GM12878 (cell line): ENCODE results near the gene SGCD. TPM values are rescaled to one million over a fixed set of nuclear protein-coding genes. Genes with fewer than 3 reads are reported as not detected.

ENCODE experiments used
- ATAC-seq: fragments of 200-7000 bp; cut with Tn5 transposase; 3 replicates; pipeline ENCODE4 v1.9.1; 2020; ENCODE audit warnings: mild to moderate bottlenecking, moderate library complexity
- BruUV-seq: library from RNA; stranded (reverse); fragments of 400-500 nt; replicated peaks from 2 replicates; lab custom pipeline; 2021; lab: Mats Ljungman, UMichigan
- CTCF ChIA-PET: fragments of 300-600 bp; sonication (Branson Sonifier 250); formaldehyde crosslinking; extraction: SDS; loops from one replicate; lab custom pipeline; 2021; ENCODE audit warnings: inconsistent platforms; lab: Yijun Ruan, JAX
- POLR2A ChIA-PET: fragments of 350-600 bp; formaldehyde crosslinking; extraction: SDS; loops from one replicate; lab custom pipeline; 2021; ENCODE audit warnings: inconsistent platforms; lab: Charles Lee
- RAD21 ChIA-PET: fragments of 300-600 bp; sonication (Branson Sonifier 250); formaldehyde crosslinking; loops from one replicate; lab custom pipeline; 2023; ENCODE audit warnings: antibody characterized with exemption; ENCODE audit not compliant: unreplicated experiment; lab: Charles Lee
- SMC1A ChIA-PET: fragments of 300-600 bp; sonication (Branson Sonifier 250); formaldehyde crosslinking; loops from one replicate; lab custom pipeline; 2023; ENCODE audit not compliant: unreplicated experiment, uncharacterized antibody; lab: Charles Lee
- DNase-seq: peaks from one replicate; pipeline ENCODE4 v3.0.0-alpha.2; 2011; ENCODE audit warnings: low read depth, low spot score
- FAIRE-seq: peaks from 3 replicates; lab custom pipeline; 2011; peaks lifted over from hg19 to GRCh38; lab: Jason Lieb, UNC
- H2AFZ ChIP-seq: 2 replicates; pipeline ENCODE4 v1.6.0; 2011; ENCODE audit warnings: low read depth, low read length, control low read depth; ENCODE audit not compliant: control insufficient read depth
- H3K27ac ChIP-seq: 2 replicates; pipeline ENCODE4 v1.5.1; 2011; ENCODE audit warnings: control low read depth; ENCODE audit not compliant: control insufficient read depth, insufficient read depth
- H3K27me3 ChIP-seq, 2 experiments: replicated peaks in 1 of 2; 2 replicates each; pipeline versions ENCODE4 v1.6.0 to v1.6.1; 2011; ENCODE audit warnings: low read length in 1 of 2; ENCODE audit not compliant: control insufficient read depth in 2 of 2, insufficient read depth in 2 of 2
- H3K36me3 ChIP-seq, 2 experiments: 2 replicates each; pipeline ENCODE4 v1.5.1; 2011; ENCODE audit warnings: low read length in 1 of 2; ENCODE audit not compliant: control insufficient read depth in 2 of 2, insufficient read depth in 2 of 2
- H3K4me1 ChIP-seq: 2 replicates; pipeline ENCODE4 v1.6.1; 2011; ENCODE audit warnings: mild to moderate bottlenecking, low read length, moderate library complexity, mixed read lengths; ENCODE audit not compliant: control insufficient read depth, insufficient read depth
- H3K4me2 ChIP-seq: 2 replicates; pipeline ENCODE4 v1.6.0; 2011; ENCODE audit warnings: control low read depth; ENCODE audit not compliant: control insufficient read depth, insufficient read depth
- H3K4me3 ChIP-seq: fragments of 200-600 bp; sonication (generic); 2 replicates; pipeline ENCODE4 v1.5.1; 2016
- H3K79me2 ChIP-seq: 2 replicates; pipeline ENCODE4 v1.6.0; 2011; ENCODE audit warnings: low read length; ENCODE audit not compliant: control insufficient read depth, insufficient read depth
- H3K9ac ChIP-seq: 2 replicates; pipeline ENCODE4 v1.8.0; 2011; ENCODE audit warnings: low read length, control low read depth, mixed read lengths; ENCODE audit not compliant: control insufficient read depth, insufficient read depth
- H3K9me3 ChIP-seq: replicated peaks from 3 replicates; pipeline ENCODE4 v1.5.1; 2011; ENCODE audit warnings: mild to moderate bottlenecking, low read length; ENCODE audit not compliant: control insufficient read depth, insufficient read depth
- H4K20me1 ChIP-seq: 2 replicates; pipeline ENCODE4 v1.6.0; 2011; ENCODE audit not compliant: control insufficient read depth, insufficient read depth
- CREM ChIP-seq: IDR thresholded peaks from 2 replicates; pipeline ENCODE4 v1.6.1; 2014; ENCODE audit warnings: antibody characterized with exemption, low read depth
- EGR1 ChIP-seq, 2 experiments: IDR thresholded peaks; 1 replicate in 1 of 2; 2 replicates in 1 of 2; pipeline ENCODE4 v1.6.1; 2011 to 2012; ENCODE audit warnings: low read depth in 2 of 2, low read length in 2 of 2, borderline replicate concordance in 1 of 2, mild to moderate bottlenecking in 1 of 2, moderate library complexity in 1 of 2
- NFIC ChIP-seq: IDR thresholded peaks from 2 replicates; pipeline ENCODE4 v1.6.1; 2012; ENCODE audit warnings: low read depth, mild to moderate bottlenecking, inconsistent platforms, low read length, moderate library complexity
- TCF12 ChIP-seq: IDR thresholded peaks from 2 replicates; pipeline ENCODE4 v1.6.1; 2011; ENCODE audit warnings: low read depth, mild to moderate bottlenecking, low read length
- TCF7 ChIP-seq: IDR thresholded peaks from 2 replicates; pipeline ENCODE4 v1.6.1; 2014; ENCODE audit warnings: antibody characterized with exemption, borderline replicate concordance
- WGBS: methylation state at CpG from one replicate; pipeline ENCODE4 v1.1.6; 2016; ENCODE audit warnings: low lambda C conversion rate; ENCODE audit not compliant: insufficient replicate concordance, insufficient coverage; ENCODE audit errors: missing lambda C conversion rate; 5-methylcytosine and 5-hydroxymethylcytosine counted together
- in situ Hi-C: fragments of 300-500 bp; cut with MboI; formaldehyde crosslinking; loops from 9 replicates; pipeline ENCODE4 v1.14.3; 2018; ENCODE audit warnings: mixed read lengths
- intact Hi-C: fragments of 100-400 bp; cut with micrococcal nuclease; formaldehyde crosslinking; loops from one replicate; pipeline ENCODE4 v1.14.2; 2022; ENCODE audit not compliant: unreplicated experiment
- polyA plus RNA-seq, 11 experiments: library from polyadenylated mRNA; depleted of rRNA in 4 of 11; unstranded in 6 of 11; stranded (reverse) in 5 of 11; fragments of >200 nt; fragmentation: Nextera tagmentation in 4 of 11; fragmentation: Illumina TruSeq in 1 of 11; extraction: Ambion mirVana in 4 of 11; extraction: Trizol in 1 of 11; gene quantifications; 1 replicate in 1 of 11; 2 replicates in 10 of 11; pipeline versions ENCODE4 v1.2.1 to v1.2.3, GENCODE V29; 2011 to 2016; ENCODE audit warnings: inconsistent platforms in 2 of 11, missing spikeins in 2 of 11, low read depth in 1 of 11
- total RNA-seq, 4 experiments: library from RNA; depleted of rRNA in 3 of 4; stranded (reverse); fragments of >200 nt in 3 of 4; fragmentation: Illumina TruSeq in 1 of 4; extraction: Trizol in 1 of 4; gene quantifications; 2 replicates each; pipeline versions ENCODE4 v1.2.1 to v1.2.3, GENCODE V29; 2013 to 2021
- TF ChIP-seq, protein P1 (sequence below): IDR thresholded peaks from 2 replicates; pipeline ENCODE4 v1.6.1; 2011; ENCODE audit warnings: mild to moderate bottlenecking, low read depth, low read length, moderate library complexity; ENCODE audit not compliant: insufficient replicate concordance

The SGCD gene
- total and polyA plus RNA-seq, 10 of the 15 experiments (the other 5 are each of a cell fraction or from before 2014, with no cell fraction given): 0.06 TPM; not detected in 9

DNA sequence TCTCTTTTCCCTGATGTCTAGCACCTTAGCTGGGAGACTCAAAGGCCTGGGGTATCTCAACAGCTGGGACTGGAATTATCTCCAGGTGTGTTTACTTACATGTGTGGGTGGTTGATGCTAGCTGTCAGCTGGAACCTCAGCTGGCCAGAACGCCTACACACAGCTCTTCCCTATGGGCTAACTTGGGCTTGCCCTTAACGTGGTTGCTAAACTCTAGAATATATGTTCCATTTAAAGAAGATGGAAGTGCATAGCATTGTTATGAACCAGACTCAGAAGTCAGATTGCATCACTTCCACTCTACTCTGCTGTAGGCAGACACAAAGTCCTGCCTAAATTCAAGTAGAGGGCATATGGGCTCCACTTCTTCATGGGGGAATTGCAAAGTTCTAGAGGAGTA is 29.3 kb downstream of the SGCD start:
- Histone ChIP-seq H3K36me3 (no peaks in the 10 kb centered on the region), H4K20me1 (no peaks in the 10 kb centered on the region), H3K4me2 (no peak overlapping the region), H3K4me1 (no peaks in the 10 kb centered on the region), H3K27ac (no peak overlapping the region), H3K4me3 (no peak overlapping the region), H3K79me2 (no peaks in the 10 kb centered on the region), H3K9ac (no peak overlapping the region), H2AFZ (no peak overlapping the region), H3K9me3 (no peaks in the 10 kb centered on the region), H3K27me3 (no peaks in the 10 kb centered on the region)
- DNase-seq (no peak), FAIRE-seq (no peak), ATAC-seq (no peak)
- ChIA-PET POLR2A (no interaction called here), RAD21 (interaction anchor here (0.6 kb wide), 1 partner anchor 765 kb away, joined by 3 read pairs; no protein-coding TSS in a partner anchor), CTCF (interaction anchor here (0.5 kb wide), 1 partner anchor 400 kb away, joined by 3 read pairs; no protein-coding TSS in a partner anchor), SMC1A (no interaction called here)
- no TSS peak for BruUV-seq
- intact Hi-C loops: no loop called here
- in situ Hi-C loops: no loop called here
- peak; percentile 26; the same call in 1 of the 2 replicates for TF ChIP-seq CREM
- TF ChIP-seq TCF7: no peak
- peak; percentile 23; the same call in 1 of the 2 replicates for TF ChIP-seq NFIC
- TF ChIP-seq, protein P1, sequence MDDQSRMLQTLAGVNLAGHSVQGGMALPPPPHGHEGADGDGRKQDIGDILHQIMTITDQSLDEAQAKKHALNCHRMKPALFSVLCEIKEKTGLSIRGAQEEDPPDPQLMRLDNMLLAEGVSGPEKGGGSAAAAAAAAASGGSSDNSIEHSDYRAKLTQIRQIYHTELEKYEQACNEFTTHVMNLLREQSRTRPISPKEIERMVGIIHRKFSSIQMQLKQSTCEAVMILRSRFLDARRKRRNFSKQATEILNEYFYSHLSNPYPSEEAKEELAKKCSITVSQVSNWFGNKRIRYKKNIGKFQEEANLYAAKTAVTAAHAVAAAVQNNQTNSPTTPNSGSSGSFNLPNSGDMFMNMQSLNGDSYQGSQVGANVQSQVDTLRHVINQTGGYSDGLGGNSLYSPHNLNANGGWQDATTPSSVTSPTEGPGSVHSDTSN: no peak
- TF ChIP-seq TCF12: peak; percentile 81
- peak in 1 of 2 experiments; percentile 34; a peak in 1 of 3 replicates for TF ChIP-seq EGR1 (IDR thresholded peaks at IDR 0.05; ENCODE audit: borderline replicate concordance in 1 of 2, low read depth in 2 of 2, low read length in 2 of 2)
- WGBS: 0% methylated on average over 2 of the region's 2 CpGs
